Stimulated activated effector memory CD8-positive, alpha-beta T cell treated with anti-CD3 and anti-CD28 coated beads, Interleukin-12 subunit alpha, Interleukin-12 subunit beta, amount 100 ng/mL, for 72 hours (primary cell): Measurements from ENCODE around the gene EEF2K.

Experiments
- ATAC-seq: fragments of 150-1000 bp; cut with Tn5 transposase; 2 replicates; pipeline ENCODE4 v1.10.0; 2021
- DNase-seq, 2 donors: peaks; one replicate each; pipeline ENCODE4 v3.0.0; 2021 to 2022; ENCODE audit warnings: low spot score in 2 of 2
- H3K27ac Mint-ChIP-seq: one replicate; pipeline ENCODE4 v1.8.0; 2022; ENCODE audit warnings: mild to moderate bottlenecking, mixed read lengths
- H3K36me3 Mint-ChIP-seq: one replicate; pipeline ENCODE4 v1.8.0; 2022; ENCODE audit warnings: mild to moderate bottlenecking, mixed read lengths
- H3K4me1 Mint-ChIP-seq: one replicate; pipeline ENCODE4 v1.8.0; 2022; ENCODE audit warnings: mixed read lengths
- H3K4me3 Mint-ChIP-seq: one replicate; pipeline ENCODE4 v1.8.0; 2022; ENCODE audit warnings: mild to moderate bottlenecking, mixed read lengths
- H3K9me3 Mint-ChIP-seq: one replicate; pipeline ENCODE4 v1.8.0; 2022; ENCODE audit warnings: mixed read lengths

Gene EEF2K

GRCh38 chr16:22239131-22239805 lies 33.2 kb downstream of the EEF2K start:
- ATAC-seq (no peak), DNase-seq (no peak)
- H3K27ac Mint-ChIP-seq = peak overlapping the region; percentile 77
- H3K36me3 Mint-ChIP-seq = peaks cover 49% of the 10 kb centered on the region
- H3K4me3 Mint-ChIP-seq = no peak overlapping the region
- peaks cover 12% of the 10 kb centered on the region for H3K4me1 Mint-ChIP-seq
- no peaks in the 10 kb centered on the region for H3K9me3 Mint-ChIP-seq

- DNase-seq = no peak
- no peaks in the 10 kb centered on the region for H3K9me3 Mint-ChIP-seq
- no peak overlapping the region for H3K4me3 Mint-ChIP-seq
- ATAC-seq = no peak
- H3K27ac Mint-ChIP-seq = peak overlapping the region; percentile 91
- peaks cover 57% of the 10 kb centered on the region for H3K36me3 Mint-ChIP-seq
- H3K4me1 Mint-ChIP-seq = peaks cover 12% of the 10 kb centered on the region
Observed at GRCh38 chr16:22240023-22240710, 34.1 kb downstream of the EEF2K start.

- H3K36me3 Mint-ChIP-seq = peaks cover 78% of the 10 kb centered on the region
- H3K9me3 Mint-ChIP-seq = peaks cover 3% of the 10 kb centered on the region
- H3K4me3 Mint-ChIP-seq = no peak overlapping the region
Observed at GRCh38 chr16:22250522-22250921, 44.4 kb downstream of the EEF2K start.

GRCh38 chr16:22252317-22252716 lies 46.2 kb downstream of the EEF2K start:
- peaks cover 27% of the 10 kb centered on the region for H3K4me1 Mint-ChIP-seq
- peak overlapping the region; percentile 41 for H3K27ac Mint-ChIP-seq
- H3K36me3 Mint-ChIP-seq = peaks cover 73% of the 10 kb centered on the region
- peaks cover 3% of the 10 kb centered on the region for H3K9me3 Mint-ChIP-seq
- DNase-seq = no peak
- no peak for ATAC-seq
- H3K4me3 Mint-ChIP-seq = no peak overlapping the region

More at GRCh38 chr16:22250522-22250921, 44.4 kb downstream of the EEF2K start:
- ATAC-seq (no peak), DNase-seq (no peak)
- no peak overlapping the region for H3K27ac Mint-ChIP-seq
- H3K4me1 Mint-ChIP-seq = peaks cover 27% of the 10 kb centered on the region

- H3K9me3 Mint-ChIP-seq = peaks cover 3% of the 10 kb centered on the region
- H3K36me3 Mint-ChIP-seq = peaks cover 79% of the 10 kb centered on the region
- ATAC-seq (no peak), DNase-seq (no peak)
- peaks cover 27% of the 10 kb centered on the region for H3K4me1 Mint-ChIP-seq
- no peak overlapping the region for H3K4me3 Mint-ChIP-seq
- peak overlapping the region; percentile 41 for H3K27ac Mint-ChIP-seq
Observed at GRCh38 chr16:22253272-22253671, 47.2 kb downstream of the EEF2K start.

GRCh38 chr16:22255335-22255734 lies 49.3 kb downstream of the EEF2K start:
- H3K4me3 Mint-ChIP-seq = no peak overlapping the region
- ATAC-seq (no peak), DNase-seq (no peak)
- peaks cover 78% of the 10 kb centered on the region for H3K36me3 Mint-ChIP-seq
- H3K9me3 Mint-ChIP-seq = peaks cover 3% of the 10 kb centered on the region
- no peak overlapping the region for H3K27ac Mint-ChIP-seq
- H3K4me1 Mint-ChIP-seq = peaks cover 25% of the 10 kb centered on the region

DNA sequence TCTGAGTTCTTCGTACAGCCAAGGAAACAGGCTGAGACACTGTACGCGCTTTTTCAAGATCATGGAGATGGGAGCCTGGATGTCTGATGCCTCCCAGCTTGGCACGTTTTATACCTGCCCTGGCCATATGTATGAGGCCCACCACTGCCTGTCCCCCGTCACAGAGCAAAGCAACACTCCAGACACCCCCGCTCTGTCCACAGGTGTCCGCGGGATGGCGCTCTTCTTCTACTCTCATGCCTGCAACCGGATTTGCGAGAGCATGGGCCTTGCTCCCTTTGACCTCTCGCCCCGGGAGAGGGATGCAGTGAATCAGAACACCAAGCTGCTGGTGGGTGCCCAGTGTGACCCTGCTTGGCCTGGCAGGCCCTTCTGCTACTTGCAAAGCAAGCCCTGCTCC lies 51.4 kb downstream of the EEF2K start:
- no peak overlapping the region for H3K27ac Mint-ChIP-seq
- no peak overlapping the region for H3K4me3 Mint-ChIP-seq

DNA sequence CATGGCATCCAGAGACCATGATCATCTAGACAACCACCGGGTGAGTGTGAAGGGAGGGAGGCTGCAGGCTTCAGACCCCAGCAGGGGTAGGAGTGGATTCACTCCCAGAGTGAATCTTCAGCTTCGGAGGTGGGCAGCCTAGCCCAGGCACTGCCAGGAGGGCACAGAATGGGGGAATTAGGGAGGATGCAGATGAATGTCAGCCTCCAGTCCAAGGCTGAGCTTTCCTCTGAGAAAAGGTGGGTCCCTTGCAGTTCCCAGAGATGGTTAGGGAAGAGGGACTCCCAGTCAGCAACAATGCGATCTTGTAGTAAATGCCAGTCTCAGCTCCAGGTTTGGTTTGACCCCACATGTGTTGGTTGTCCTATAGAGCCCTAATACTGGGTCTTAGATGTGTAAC lies 54.4 kb downstream of the EEF2K start:
- H3K4me1 Mint-ChIP-seq = peaks cover 8% of the 10 kb centered on the region
- DNase-seq = no peak

More for the DNA sequence above, 51.4 kb downstream of the EEF2K start:
- Mint-ChIP-seq H3K9me3 (peaks cover 3% of the 10 kb centered on the region), H3K36me3 (peaks cover 61% of the 10 kb centered on the region), H3K4me1 (peaks cover 22% of the 10 kb centered on the region)
- DNase-seq (no peak), ATAC-seq (no peak)

GRCh38 chr16:22262460-22262859 lies 56.4 kb downstream of the EEF2K start:
- ATAC-seq (peak; percentile 92), DNase-seq (no peak)
- Mint-ChIP-seq H3K36me3 (peaks cover 66% of the 10 kb centered on the region), H3K4me1 (peaks cover 8% of the 10 kb centered on the region), H3K9me3 (no peaks in the 10 kb centered on the region), H3K4me3 (no peak overlapping the region), H3K27ac (peak overlapping the region; percentile 83)

More for the DNA sequence above, 54.4 kb downstream of the EEF2K start:
- peaks cover 67% of the 10 kb centered on the region for H3K36me3 Mint-ChIP-seq
- no peak overlapping the region for H3K4me3 Mint-ChIP-seq
- no peak for ATAC-seq
- H3K9me3 Mint-ChIP-seq = no peaks in the 10 kb centered on the region
- peak overlapping the region; percentile 6 for H3K27ac Mint-ChIP-seq

DNA sequence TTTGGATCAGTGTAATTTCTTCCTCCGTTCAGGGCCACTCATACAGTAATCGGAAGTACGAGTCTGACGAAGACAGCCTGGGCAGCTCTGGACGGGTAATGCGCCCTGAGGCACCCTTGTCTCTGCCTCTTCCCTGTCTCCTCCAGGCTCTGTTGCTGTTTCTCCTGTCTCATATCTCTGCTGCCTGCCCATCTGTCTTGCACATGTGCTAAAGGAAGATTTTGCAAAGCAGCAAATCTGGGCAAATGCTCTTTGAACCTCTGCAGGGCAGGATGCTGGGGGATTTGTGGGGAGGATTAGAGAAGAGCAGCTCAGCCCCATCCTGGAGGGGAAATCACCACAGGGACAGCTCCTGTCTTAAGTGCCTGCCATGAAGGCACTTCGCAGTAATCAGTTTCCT lies 58.7 kb downstream of the EEF2K start:
- Mint-ChIP-seq H3K4me3 (no peak overlapping the region), H3K9me3 (no peaks in the 10 kb centered on the region), H3K27ac (peak overlapping the region; percentile 48), H3K36me3 (peaks cover 66% of the 10 kb centered on the region), H3K4me1 (peaks cover 8% of the 10 kb centered on the region)
- no peak for ATAC-seq
- no peak for DNase-seq

DNA sequence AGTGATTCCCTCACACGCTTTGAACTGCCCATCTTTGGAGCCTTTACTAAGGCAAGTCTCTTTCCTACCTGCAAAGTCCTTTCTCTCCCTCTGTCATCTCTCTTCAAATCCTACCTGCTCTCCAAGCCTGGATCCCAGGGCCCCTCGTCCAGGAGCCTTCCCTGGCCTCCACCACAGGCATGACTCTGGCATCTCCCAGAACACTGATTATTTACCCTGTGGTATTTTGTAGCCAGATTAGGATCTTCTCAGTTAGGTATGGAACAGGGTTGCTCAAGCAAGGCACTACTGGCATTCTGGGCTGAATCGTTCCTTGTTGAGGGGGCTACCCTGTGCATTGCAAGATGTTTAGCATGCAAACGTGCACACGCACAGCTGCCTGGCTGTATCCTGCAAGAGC lies 59.3 kb downstream of the EEF2K start:
- no peak for ATAC-seq
- peaks cover 69% of the 10 kb centered on the region for H3K36me3 Mint-ChIP-seq
- H3K4me3 Mint-ChIP-seq = no peak overlapping the region
- DNase-seq = no peak
- H3K9me3 Mint-ChIP-seq = no peaks in the 10 kb centered on the region
- no peak overlapping the region for H3K27ac Mint-ChIP-seq
- peaks cover 9% of the 10 kb centered on the region for H3K4me1 Mint-ChIP-seq

- peaks cover 13% of the 10 kb centered on the region for H3K4me1 Mint-ChIP-seq
- no peak for DNase-seq
- no peak overlapping the region for H3K4me3 Mint-ChIP-seq
- H3K27ac Mint-ChIP-seq = peak overlapping the region; percentile 52
- no peaks in the 10 kb centered on the region for H3K9me3 Mint-ChIP-seq
- peaks cover 79% of the 10 kb centered on the region for H3K36me3 Mint-ChIP-seq
- ATAC-seq = no peak
Observed at GRCh38 chr16:22266546-22266945, 60.5 kb downstream of the EEF2K start.

DNA sequence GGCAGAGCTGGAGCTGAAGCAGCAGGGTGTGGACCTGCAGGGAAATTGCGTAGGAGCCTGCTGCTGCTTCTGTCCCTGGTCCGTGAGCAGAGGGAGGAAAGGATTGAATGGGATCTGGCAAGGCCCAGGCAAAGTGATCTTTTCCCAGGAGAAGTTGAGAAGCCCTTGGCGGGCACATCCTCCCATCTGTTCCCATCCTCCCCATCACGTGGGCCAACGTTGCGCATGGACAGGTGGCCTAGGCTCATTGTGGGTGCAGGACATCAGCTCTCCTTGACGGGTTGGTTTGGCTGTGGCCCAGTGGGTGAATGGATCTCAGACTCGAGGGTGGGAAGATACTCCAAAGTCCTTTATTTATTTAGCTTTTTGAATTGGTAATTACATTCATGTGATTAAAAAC lies 61.7 kb downstream of the EEF2K start:
- peaks cover 85% of the 10 kb centered on the region for H3K36me3 Mint-ChIP-seq
- peak overlapping the region; percentile 70 for H3K27ac Mint-ChIP-seq
- peaks cover 8% of the 10 kb centered on the region for H3K4me1 Mint-ChIP-seq
- ATAC-seq (no peak), DNase-seq (no peak)
- no peak overlapping the region for H3K4me3 Mint-ChIP-seq
- H3K9me3 Mint-ChIP-seq = no peaks in the 10 kb centered on the region

DNA sequence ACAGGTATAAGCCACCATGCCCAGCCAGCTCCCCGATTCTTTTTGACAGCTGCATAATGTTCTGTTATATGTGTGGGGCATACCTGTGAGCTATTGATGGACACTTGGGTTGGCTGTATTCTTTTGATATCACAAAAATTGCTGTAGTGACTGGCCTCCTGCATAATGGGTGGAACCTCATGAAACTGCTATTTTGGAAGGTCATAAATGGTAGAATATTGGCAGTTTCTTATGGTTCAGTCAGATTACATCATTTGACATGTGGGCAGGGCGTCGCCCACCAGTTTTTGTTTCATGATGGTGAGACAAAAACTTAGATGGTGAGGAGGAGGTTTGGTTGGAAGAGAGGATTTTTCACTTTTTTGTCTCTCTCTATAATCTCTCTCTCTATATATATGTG lies 64.4 kb downstream of the EEF2K start:
- no peaks in the 10 kb centered on the region for H3K9me3 Mint-ChIP-seq
- no peak for DNase-seq
- H3K4me3 Mint-ChIP-seq = no peak overlapping the region
- H3K36me3 Mint-ChIP-seq = peaks cover 86% of the 10 kb centered on the region
- ATAC-seq = no peak
- H3K27ac Mint-ChIP-seq = no peak overlapping the region
- H3K4me1 Mint-ChIP-seq = peaks cover 6% of the 10 kb centered on the region

DNA sequence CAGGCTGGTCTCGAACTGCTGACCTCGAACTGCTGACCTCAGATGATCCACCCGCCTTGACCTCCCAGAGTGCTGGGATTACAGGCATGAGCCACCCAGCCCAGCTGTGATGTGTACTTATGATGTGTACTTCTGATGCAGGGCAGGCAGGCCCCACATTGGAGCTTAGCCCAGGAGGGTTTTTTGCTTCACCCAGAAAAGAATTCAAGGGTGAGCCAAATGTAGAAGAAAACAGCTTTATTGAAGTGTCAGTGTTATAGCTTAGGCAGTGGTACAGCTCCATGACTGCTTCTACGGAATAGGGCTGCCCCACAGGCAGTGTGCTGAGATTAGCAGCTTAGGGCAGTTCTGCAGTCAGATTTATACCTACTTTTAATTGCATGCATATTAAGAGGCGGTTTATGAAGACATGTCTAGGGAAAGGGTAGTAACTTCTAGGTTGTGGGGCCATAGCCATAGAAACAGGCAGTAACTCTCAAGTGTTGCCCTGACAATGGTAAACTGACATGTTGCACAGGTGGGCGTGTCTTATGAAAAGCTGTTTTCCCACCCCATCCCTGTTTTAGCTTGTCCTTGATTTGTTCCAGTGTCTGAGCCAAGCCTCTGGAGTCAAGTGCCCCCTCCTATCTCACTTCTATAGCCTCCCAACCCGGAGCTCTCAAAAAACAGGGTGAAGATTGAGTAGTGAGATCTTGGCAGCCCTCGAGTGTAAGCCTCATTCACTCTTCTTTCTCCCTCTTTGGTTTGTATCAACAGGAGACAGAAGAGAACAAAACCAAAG lies 67.0 kb downstream of the EEF2K start:
- Mint-ChIP-seq H3K4me3 (no peak overlapping the region), H3K36me3 (peaks cover 77% of the 10 kb centered on the region), H3K27ac (no peak overlapping the region), H3K9me3 (no peaks in the 10 kb centered on the region), H3K4me1 (peaks cover 6% of the 10 kb centered on the region)
- ATAC-seq = no peak
- DNase-seq = no peak
